HepG2 (cell line): Measurements from ENCODE around the gene PLGRKT. TPM values are rescaled to one million over a fixed set of nuclear protein-coding genes. Genes with fewer than 3 reads are reported as not detected.

Source experiments
- ARID3A ChIP-seq: IDR thresholded peaks from 2 replicates; pipeline ENCODE4 v1.6.1; 2012; ENCODE audit warnings: low read depth, low read length, improper control_type of control experiment
- ARNTL ChIP-seq: sonication (generic); formaldehyde crosslinking; IDR thresholded peaks from 2 replicates; pipeline ENCODE4 v1.4.0; 2020; ENCODE audit warnings: mild to moderate bottlenecking, missing genetic modification reagents
- CBFB ChIP-seq: sonication (generic); formaldehyde crosslinking; IDR thresholded peaks from 2 replicates; pipeline ENCODE4 v1.4.0; 2020; ENCODE audit warnings: missing genetic modification reagents
- KAT8 ChIP-seq: IDR thresholded peaks from 2 replicates; pipeline ENCODE4 v1.6.1; 2016; ENCODE audit warnings: missing genetic modification reagents, missing compliant biosample characterization
- MAFG ChIP-seq: sonication (generic); formaldehyde crosslinking; IDR thresholded peaks from 2 replicates; pipeline ENCODE4 v1.5.1; 2020; ENCODE audit warnings: mild to moderate bottlenecking, missing genetic modification reagents
- MEIS2 ChIP-seq: sonication (generic); formaldehyde crosslinking; IDR thresholded peaks from 2 replicates; pipeline ENCODE4 v1.9.0; 2021; ENCODE audit warnings: mild to moderate bottlenecking, missing genetic modification reagents
- NCOA5 ChIP-seq: sonication (generic); formaldehyde crosslinking; IDR thresholded peaks from 2 replicates; pipeline ENCODE4 v1.4.0; 2020; ENCODE audit warnings: missing genetic modification reagents
- NCOR1 ChIP-seq: fragments of 200-600 bp; sonication (generic); IDR thresholded peaks from 2 replicates; pipeline ENCODE4 v1.7.0; 2017; ENCODE audit warnings: antibody characterized with exemption, low read length, borderline replicate concordance
- NR1H2 ChIP-seq: sonication (generic); formaldehyde crosslinking; IDR thresholded peaks from 2 replicates; pipeline ENCODE4 v1.8.1; 2022; ENCODE audit warnings: low read depth, missing genetic modification reagents, borderline replicate concordance
- NR3C1 ChIP-seq: sonication (generic); formaldehyde crosslinking; IDR thresholded peaks from 2 replicates; pipeline ENCODE4 v1.4.0; 2020; ENCODE audit warnings: missing genetic modification reagents
- SALL2 ChIP-seq: sonication (generic); formaldehyde crosslinking; IDR thresholded peaks from 2 replicates; pipeline ENCODE4 v1.8.1; 2023; ENCODE audit warnings: mild to moderate bottlenecking, missing genetic modification reagents, inconsistent platforms
- SYNCRIP ChIP-seq: fragments of 200-400 bp; formaldehyde crosslinking; IDR thresholded peaks from 2 replicates; pipeline ENCODE4 v1.6.1; 2018; ENCODE audit warnings: mild to moderate bottlenecking, low read depth, low read length; ENCODE audit not compliant: insufficient read depth
- TAF15 ChIP-seq: fragments of 200-400 bp; formaldehyde crosslinking; IDR thresholded peaks from one replicate; pipeline ENCODE4 v1.6.1; 2018; ENCODE audit warnings: mild to moderate bottlenecking, low read depth, low read length; ENCODE audit not compliant: poor library complexity, severe bottlenecking
- ZNF556 ChIP-seq: sonication (generic); formaldehyde crosslinking; IDR thresholded peaks from 2 replicates; pipeline ENCODE4 v1.4.0; 2020; ENCODE audit warnings: mild to moderate bottlenecking, missing genetic modification reagents, borderline replicate concordance
- polyA plus RNA-seq, 8 experiments: library from polyadenylated mRNA; depleted of rRNA in 3 of 8; stranded (reverse) in 7 of 8; unstranded in 1 of 8; fragments of >200 nt; fragmentation: Illumina TruSeq in 4 of 8; extraction: Trizol in 4 of 8; gene quantifications; 2 replicates each; pipeline versions ENCODE4 v1.2.1 to v1.2.3, GENCODE V29; 2011 to 2016; ENCODE audit warnings: low read depth in 4 of 8, missing spikeins in 1 of 8, mixed read lengths in 1 of 8; ENCODE audit not compliant: insufficient read depth in 1 of 8
- total RNA-seq, 5 experiments: library from RNA; depleted of rRNA; stranded (reverse); fragments of >200 nt; fragmentation: Illumina TruSeq; extraction: Trizol; gene quantifications; 2 replicates each; pipeline ENCODE4 v1.2.3, GENCODE V29; 2016; ENCODE audit warnings: low read depth in 1 of 5
- TF ChIP-seq, protein P1 (sequence below): sonication (generic); formaldehyde crosslinking; conservative IDR thresholded peaks from 2 replicates; pipeline ENCODE4 v1.4.0; 2020; ENCODE audit warnings: missing genetic modification reagents
- TF ChIP-seq, protein P2 (sequence below): sonication (generic); formaldehyde crosslinking; IDR thresholded peaks from 2 replicates; pipeline ENCODE4 v1.4.0; 2020; ENCODE audit warnings: missing genetic modification reagents
- TF ChIP-seq, protein P3 (sequence below): sonication (generic); formaldehyde crosslinking; IDR thresholded peaks from 2 replicates; pipeline ENCODE4 v1.4.0; 2020; ENCODE audit warnings: missing genetic modification reagents
- TF ChIP-seq, protein P4 (sequence below): sonication (generic); formaldehyde crosslinking; IDR thresholded peaks from 2 replicates; pipeline ENCODE4 v1.4.0; 2020; ENCODE audit warnings: missing genetic modification reagents

PLGRKT gene
- total and polyA plus RNA-seq, 2 of the 13 experiments (the other 11 are each of a cell fraction or from before 2014, with no cell fraction given) = 5.0 to 15.8 TPM

- TF ChIP-seq TAF15 (no peak), MAFG (CRISPR knock-in tag) (no peak), MEIS2 (CRISPR knock-in tag) (no peak), NR1H2 (no peak), NR3C1 (CRISPR knock-in tag) (no peak), ZNF556 (CRISPR knock-in tag) (no peak; the same call in 1 of the 2 replicates), CBFB (CRISPR knock-in tag) (0 out of 2 replicates have a peak, but pooled peaks have one; percentile 32), SYNCRIP (no peak), NCOR1 (no peak), ARNTL (CRISPR knock-in tag) (no peak), NCOA5 (no peak), ARID3A (no peak), KAT8 (CRISPR knock-in tag) (peak; percentile 81; the same call in 1 of the 2 replicates), SALL2 (CRISPR knock-in tag) (peak; percentile 34; the same call in 1 of the 2 replicates)
- TF ChIP-seq, protein P1, sequence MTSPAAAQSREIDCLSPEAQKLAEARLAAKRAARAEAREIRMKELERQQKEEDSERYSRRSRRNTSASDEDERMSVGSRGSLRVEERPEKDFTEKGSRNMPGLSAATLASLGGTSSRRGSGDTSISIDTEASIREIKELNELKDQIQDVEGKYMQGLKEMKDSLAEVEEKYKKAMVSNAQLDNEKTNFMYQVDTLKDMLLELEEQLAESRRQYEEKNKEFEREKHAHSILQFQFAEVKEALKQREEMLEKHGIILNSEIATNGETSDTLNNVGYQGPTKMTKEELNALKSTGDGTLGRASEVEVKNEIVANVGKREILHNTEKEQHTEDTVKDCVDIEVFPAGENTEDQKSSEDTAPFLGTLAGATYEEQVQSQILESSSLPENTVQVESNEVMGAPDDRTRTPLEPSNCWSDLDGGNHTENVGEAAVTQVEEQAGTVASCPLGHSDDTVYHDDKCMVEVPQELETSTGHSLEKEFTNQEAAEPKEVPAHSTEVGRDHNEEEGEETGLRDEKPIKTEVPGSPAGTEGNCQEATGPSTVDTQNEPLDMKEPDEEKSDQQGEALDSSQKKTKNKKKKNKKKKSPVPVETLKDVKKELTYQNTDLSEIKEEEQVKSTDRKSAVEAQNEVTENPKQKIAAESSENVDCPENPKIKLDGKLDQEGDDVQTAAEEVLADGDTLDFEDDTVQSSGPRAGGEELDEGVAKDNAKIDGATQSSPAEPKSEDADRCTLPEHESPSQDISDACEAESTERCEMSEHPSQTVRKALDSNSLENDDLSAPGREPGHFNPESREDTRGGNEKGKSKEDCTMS = no peak
- TF ChIP-seq, protein P2, sequence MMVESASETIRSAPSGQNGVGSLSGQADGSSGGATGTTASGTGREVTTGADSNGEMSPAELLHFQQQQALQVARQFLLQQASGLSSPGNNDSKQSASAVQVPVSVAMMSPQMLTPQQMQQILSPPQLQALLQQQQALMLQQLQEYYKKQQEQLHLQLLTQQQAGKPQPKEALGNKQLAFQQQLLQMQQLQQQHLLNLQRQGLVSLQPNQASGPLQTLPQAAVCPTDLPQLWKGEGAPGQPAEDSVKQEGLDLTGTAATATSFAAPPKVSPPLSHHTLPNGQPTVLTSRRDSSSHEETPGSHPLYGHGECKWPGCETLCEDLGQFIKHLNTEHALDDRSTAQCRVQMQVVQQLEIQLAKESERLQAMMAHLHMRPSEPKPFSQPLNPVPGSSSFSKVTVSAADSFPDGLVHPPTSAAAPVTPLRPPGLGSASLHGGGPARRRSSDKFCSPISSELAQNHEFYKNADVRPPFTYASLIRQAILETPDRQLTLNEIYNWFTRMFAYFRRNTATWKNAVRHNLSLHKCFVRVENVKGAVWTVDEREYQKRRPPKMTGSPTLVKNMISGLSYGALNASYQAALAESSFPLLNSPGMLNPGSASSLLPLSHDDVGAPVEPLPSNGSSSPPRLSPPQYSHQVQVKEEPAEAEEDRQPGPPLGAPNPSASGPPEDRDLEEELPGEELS (CRISPR knock-in tag) = peak; percentile 15; the same call in 1 of the 2 replicates
- TF ChIP-seq, protein P3, sequence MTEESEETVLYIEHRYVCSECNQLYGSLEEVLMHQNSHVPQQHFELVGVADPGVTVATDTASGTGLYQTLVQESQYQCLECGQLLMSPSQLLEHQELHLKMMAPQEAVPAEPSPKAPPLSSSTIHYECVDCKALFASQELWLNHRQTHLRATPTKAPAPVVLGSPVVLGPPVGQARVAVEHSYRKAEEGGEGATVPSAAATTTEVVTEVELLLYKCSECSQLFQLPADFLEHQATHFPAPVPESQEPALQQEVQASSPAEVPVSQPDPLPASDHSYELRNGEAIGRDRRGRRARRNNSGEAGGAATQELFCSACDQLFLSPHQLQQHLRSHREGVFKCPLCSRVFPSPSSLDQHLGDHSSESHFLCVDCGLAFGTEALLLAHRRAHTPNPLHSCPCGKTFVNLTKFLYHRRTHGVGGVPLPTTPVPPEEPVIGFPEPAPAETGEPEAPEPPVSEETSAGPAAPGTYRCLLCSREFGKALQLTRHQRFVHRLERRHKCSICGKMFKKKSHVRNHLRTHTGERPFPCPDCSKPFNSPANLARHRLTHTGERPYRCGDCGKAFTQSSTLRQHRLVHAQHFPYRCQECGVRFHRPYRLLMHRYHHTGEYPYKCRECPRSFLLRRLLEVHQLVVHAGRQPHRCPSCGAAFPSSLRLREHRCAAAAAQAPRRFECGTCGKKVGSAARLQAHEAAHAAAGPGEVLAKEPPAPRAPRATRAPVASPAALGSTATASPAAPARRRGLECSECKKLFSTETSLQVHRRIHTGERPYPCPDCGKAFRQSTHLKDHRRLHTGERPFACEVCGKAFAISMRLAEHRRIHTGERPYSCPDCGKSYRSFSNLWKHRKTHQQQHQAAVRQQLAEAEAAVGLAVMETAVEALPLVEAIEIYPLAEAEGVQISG (CRISPR knock-in tag) = peak; percentile 97
- TF ChIP-seq, protein P4, sequence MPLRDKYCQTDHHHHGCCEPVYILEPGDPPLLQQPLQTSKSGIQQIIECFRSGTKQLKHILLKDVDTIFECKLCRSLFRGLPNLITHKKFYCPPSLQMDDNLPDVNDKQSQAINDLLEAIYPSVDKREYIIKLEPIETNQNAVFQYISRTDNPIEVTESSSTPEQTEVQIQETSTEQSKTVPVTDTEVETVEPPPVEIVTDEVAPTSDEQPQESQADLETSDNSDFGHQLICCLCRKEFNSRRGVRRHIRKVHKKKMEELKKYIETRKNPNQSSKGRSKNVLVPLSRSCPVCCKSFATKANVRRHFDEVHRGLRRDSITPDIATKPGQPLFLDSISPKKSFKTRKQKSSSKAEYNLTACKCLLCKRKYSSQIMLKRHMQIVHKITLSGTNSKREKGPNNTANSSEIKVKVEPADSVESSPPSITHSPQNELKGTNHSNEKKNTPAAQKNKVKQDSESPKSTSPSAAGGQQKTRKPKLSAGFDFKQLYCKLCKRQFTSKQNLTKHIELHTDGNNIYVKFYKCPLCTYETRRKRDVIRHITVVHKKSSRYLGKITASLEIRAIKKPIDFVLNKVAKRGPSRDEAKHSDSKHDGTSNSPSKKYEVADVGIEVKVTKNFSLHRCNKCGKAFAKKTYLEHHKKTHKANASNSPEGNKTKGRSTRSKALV (CRISPR knock-in tag) = peak; percentile 87; the same call in 1 of the 2 replicates
Observed at GRCh38 chr9:5450359-5451091, 12.8 kb upstream of the PLGRKT start, which contains the start of gene CD274 (continued).
